SH-SY5Y (cell line): ENCODE data around the gene RNF20.

Experiments
- GATA2 ChIP-seq: IDR thresholded peaks from 2 replicates; pipeline ENCODE4 v1.6.1; 2011; ENCODE audit warnings: mild to moderate bottlenecking, low read depth, low read length
- GATA3 ChIP-seq: IDR thresholded peaks from 2 replicates; pipeline ENCODE4 v1.6.1; 2011; ENCODE audit warnings: low read depth, mild to moderate bottlenecking, low read length, moderate library complexity

DNA sequence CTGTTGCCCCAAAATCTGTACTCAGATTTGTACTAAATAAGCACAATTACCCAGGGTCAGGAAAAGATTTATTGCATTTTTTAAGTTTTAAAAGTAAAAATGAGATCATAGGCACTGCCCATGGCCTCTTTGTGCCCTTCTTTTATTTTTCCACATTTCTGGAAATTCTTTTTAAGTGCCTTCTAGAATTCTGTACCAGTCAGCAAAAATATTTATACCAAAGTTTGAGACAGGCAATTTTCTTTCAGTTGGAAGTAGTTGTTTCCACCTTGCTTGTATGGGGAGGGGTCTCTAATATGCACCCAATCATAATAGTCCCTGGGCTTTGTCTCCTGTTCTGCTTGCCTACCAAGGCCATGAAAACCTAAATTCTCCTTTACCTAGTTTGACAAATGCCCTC, 5.6 kb upstream of the RNF20 start:
- TF ChIP-seq GATA3 (no peak), GATA2 (no peak)
